ENCODE results near the gene TPD52L1.

Gene TPD52L1

DNA sequence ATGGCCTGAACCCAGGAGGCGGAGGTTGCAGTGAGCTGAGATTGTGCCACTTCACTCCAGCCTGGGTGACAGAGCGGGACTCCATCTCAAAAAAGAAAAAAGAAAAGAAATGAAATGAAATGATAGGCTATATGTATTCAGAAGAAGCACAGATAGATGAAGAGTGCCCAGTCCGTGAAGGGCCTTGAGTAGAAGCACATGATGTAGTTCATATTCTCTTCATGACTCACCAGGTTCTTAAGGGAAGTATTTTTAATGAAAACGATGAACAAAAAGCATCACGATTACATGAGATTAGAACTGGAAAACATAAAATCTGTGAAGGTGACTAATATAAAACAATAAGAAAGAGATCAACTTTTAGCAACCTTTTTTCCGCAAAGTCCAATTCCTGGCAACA lies 29.8 kb downstream of the TPD52L1 start:
- DNase-seq, result no peak

DNA sequence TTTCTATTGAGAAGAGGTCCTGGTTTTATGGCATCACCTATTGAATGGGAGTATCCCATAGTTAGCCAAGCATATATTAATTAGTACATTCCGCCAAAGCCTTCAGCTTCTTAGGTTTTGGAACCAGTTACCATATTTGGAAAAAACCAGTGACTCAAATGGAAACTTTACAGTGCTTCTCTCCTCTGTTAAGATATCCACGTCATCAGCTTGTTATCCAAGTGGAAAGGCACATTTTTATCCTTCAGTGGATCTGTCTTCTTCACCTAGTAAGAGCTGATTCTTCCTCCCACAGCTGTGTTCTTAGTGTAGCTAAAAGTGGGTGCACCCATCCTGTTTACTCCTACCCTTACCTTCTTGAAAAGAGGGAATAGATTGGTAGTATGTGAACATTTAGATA lies 34.5 kb downstream of the TPD52L1 start:
- DNase-seq, result no peak

DNA sequence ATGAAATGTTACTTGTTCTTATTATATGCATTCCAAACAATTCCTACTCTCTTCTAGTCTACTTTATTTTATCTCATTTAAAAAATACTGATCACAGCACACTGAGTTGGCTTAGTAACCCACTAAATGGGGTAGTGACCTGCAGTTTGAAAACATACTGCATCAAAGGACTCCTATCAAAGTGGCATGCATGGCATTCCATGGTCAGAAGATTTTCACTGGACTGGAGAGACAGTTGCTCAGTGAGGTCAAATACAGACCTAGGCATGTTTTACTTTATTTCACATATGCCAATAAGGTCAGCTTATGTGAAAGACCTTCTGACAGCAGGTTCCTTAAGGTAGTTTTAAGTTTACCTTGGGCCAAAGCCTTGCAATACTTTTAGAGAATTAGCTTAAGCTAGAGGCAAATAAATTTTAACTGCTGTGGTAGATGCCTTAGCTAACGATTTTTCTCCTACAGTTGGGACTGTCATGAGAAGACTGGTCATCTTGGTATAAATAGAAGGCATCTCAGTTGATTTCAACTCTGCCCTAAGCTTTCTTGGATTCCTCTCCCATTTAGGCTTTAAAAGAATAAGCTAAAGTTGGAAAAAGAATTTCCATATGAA lies 35.1 kb downstream of the TPD52L1 start:
- no peak for DNase-seq

DNA sequence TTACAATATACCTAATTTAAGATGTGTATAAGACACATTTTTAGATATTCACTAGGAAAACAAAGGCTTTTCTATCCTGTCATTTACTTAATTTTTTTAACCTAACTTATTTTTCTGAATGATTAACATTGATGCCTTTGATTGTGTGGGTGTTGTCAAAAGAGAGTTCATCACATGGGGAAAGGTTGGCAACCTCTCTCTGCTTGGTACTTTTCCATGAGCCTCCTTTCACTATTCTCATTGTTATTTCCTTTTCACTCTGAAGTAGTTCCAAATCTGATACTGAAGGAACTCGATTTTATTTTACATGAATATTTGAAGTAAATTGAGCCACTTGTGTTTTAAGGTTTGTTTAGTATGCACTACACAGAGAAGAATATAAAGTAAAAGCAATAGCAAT lies 35.9 kb downstream of the TPD52L1 start:
- DNase-seq, result no peak

DNA sequence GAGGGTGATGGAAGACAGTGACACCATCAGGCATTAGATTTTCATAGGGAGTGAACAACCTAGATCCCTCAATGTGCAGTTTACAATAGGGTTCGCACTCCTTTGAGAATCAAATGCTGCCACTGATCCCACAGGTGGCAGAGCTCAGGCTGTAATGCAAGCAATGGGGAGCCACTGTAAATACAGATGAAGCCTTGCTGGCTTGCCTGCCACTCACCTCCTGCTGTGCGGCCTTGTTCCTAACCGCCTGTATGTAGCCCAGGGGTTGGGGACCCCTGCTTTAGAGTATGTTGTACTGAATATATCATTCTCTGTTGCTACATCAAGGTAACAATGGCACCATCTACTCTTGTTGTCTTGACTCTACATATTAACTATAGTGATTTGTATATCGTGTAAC lies 37.1 kb downstream of the TPD52L1 start:
- DNase-seq, result no peak

DNA sequence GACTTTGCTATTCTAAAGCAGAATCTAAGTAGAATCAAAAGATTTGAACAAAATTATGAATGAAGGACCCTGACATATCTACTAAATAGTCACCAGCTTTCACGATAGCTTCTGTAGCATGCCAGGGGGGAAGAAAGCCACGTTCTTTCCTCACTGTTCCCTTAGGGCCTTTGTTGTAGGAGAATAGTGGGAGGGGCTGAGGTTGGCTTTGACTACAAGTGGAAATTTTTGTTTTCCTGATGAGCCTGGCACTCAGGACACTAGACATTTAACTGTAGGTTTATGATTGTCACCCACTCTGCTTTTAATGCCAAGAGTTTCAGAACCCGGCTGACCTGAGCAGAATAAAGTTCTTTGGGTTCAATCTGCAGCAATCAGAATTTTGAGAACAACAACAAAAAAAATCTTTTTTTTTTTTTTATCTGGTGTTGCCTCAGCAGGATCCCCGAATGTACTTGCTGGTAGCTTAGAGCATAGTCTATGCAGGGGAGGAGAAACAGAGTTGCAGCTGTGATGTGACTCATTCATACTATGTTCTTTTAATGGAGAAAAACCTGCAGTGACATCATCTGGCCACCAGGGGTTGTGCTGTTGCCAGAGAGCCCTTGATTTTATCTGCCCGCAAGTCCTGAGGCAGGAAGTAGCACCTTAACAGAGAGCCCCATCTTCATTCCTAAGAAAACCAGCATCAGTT lies 38.5 kb downstream of the TPD52L1 start:
- peak; percentile 44 for DNase-seq

DNA sequence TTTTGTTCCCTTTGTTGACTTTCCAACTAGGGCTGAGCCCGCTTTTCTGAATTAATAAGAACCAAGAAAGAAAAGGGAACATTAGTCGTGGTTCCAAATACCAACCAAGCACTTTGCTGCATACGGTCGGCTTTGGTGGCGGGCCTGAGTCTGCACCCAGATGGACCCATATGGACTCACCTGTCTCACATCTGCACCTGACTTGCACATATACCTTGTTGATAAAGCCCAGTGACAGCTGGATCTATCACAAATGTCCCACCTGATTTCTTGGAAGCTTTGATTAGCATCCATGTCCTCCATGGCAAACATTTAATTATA lies 39.0 kb downstream of the TPD52L1 start:
- no peak for DNase-seq

DNA sequence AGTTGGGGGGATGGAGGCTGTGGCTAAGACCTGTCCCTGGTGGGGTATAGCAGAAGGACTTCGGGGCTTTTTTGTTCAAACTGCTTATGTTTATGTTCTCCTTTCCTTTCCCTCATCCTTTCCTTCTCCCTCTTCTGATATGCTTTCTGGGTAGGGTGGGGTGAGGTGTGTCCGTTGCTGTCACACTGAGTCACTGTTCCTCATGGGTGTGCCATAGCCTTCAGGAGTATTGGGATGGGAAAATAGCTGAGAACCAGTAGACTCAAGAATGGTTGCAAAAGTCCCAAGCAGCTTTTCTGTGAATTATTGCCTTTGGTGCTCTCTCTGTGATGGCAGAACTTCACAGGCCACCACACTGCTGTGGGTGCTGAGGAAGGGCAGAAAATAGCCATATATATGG lies 39.6 kb downstream of the TPD52L1 start:
- DNase-seq, result no peak

DNA sequence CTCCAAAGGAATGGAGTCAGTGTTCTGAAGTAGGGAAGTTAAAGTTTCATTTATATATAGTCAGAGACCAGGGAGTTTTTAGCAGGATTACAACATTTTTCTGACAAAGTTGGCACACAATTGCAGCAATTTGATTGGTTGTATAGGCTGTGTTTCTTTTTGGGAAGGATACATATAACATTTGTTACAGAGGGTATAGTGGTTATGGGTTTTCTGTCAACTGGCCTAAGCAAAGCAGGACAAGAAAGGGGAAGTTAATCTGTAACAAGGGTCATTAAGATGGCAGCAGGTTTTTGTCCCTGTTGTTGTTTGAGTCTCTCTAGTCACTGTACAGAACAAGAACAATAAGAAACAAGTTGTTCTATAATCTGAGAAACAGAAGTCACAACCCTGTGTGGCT lies 41.4 kb downstream of the TPD52L1 start:
- no peak for DNase-seq

DNA sequence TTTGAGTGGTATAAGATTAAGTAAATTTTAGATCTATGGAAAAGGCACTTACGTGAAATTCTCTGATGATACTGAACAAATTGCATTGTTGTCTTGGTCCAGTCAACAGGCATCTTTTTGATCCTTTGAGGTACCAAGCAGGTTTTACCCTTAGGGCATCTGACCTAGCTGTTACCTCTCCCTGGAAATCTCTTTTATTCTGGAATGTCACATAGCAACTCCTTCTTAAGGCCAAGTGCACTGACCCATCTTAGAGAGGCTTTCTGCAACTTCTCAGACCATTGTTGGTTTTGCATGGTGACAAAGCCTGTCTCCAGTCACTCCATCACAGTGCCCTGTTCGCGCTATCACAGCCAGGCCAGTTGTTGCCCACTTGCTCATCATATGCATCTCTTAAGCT lies 42.0 kb downstream of the TPD52L1 start:
- DNase-seq, result no peak

DNA sequence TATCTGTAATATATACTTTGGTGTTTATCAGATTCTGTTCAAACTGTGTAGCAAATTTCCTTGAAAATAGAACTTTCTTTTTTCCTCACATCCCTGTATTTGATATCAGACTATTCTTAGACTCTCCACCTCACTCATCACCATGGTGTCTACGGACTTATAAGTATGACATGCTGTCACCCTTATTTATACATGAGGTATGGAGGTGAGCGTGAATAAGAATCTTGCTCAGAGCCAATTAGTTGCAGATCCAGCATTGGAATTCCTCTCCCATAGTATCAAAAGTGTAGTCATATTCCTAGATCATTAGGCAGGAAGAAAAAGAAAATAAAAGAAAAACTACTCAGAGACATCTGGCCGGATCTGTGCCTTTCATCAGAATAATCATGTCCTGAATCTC lies 43.0 kb downstream of the TPD52L1 start:
- DNase-seq, result no peak

DNA sequence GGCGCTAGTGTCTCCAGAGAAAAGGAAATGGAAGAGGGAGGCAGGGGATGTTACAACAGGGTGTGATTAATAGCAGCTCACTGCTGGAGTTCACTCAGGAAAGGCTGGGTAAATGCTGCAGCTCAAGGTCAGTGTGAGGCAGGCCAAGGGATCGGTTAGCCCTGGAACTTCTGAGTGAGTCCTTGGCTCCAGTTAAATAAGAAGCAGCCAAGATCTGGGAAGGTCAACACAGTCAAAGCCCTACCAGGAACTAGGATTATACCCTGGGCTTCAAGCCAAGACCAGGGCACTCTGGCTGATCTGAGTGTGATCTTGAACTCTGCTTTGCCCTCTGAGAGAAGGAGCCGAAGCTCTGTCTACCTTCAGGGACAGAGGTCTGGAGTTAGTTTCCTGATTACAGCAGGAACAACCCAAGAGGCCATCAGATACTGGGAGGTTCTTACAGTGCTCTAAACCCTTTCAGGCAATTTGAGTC lies 44.3 kb downstream of the TPD52L1 start:
- peak; percentile 58 for DNase-seq

DNA sequence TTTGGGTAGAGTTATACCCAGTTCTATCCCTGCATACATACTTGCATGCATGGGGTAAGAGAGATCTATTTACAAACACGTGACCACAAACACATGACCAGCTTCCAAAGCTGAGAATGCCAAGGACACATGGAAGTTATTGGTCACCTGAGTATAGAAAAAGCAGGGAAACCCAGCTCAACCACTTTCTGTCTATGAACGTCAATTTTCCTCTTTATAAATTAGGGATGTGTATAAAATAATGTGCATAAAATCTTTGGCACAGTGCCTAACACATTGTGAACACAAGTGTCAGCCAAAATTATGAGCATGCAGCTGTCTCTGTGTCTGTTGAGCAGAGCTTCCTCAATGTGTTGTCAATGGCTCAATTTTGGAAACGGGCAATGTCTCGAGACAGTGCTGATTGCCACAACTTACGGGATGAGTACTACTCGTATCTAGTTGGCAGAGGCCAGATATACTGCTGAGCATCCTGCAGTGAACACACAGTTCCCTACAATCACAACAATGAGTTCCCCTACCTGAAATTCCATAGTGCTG lies 44.9 kb downstream of the TPD52L1 start:
- peak; percentile 63 for DNase-seq

DNA sequence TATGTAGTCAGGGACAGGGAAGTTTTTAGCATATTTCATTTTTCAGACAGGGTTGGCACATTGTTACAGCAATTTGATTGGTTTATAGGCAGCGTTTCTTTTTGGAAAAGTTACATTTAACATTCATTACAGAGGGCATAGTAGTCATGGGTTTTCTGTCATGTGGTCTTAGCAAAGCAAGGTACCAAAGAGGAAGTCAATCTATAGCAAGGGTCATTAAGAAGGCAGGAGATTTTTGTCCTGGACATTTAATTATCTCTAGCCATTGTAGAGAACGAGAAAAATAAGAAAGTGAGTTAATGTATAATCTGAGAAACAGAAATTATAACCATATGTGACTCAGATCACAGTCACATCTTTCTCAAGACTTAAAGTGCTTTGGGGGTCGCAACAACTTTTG lies 47.4 kb downstream of the TPD52L1 start:
- no peak for DNase-seq

DNA sequence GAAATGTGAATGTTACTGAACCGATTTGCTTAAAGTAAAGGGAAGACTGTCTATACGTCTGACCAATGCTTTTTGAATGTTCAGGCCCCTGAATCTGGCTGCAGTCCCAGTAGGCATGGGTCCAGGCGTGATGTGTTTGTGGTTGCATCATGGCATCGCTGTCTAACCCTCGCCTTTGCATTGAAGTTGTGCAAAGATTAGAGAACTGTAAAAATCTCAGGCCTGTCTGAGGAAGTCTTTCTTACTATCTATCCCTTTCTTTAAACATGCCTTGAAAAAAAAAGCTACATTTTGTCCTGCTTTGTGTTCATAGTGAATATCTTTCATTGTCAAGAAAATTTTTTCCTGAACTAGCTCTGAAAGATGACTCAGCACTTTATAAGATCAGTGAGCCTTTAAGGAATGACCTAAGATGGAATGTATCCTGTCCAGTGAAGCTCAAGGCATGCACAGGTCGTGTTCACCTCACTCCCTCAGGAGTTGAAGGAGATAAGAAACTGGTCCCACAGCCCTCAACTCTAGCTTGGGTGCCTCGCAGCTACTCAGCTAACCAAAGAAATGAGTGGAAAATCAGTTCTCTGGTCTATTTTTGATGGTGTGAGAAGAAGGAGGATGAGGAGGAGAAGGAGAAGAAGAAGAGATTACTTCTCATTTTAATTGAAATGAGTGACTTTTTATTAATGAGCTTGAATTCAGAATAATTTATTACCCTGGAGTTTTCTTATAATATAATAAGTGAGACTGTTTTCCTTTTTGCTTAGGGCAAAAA lies 48.6 kb downstream of the TPD52L1 start:
- DNase-seq, result peak; percentile 45

DNA sequence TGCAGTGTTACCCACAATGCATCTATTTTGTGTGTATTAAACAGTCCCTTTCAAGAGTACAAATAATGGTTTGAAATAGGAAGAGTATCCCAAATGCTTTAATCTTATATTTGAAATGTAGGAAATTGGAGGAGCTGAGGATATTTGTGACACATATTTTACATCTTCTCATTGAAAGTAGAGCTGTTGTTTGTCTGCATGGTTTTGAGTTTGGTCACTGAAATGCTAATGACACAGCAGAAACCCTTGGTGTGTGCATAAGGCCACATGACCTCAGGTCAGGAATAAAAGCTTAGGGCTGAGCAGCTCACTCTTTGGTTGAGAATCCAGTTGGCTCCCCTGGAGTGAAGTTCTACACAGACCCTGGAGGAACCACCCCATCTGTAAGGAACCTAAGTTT lies 49.8 kb downstream of the TPD52L1 start:
- DNase-seq, result no peak

DNA sequence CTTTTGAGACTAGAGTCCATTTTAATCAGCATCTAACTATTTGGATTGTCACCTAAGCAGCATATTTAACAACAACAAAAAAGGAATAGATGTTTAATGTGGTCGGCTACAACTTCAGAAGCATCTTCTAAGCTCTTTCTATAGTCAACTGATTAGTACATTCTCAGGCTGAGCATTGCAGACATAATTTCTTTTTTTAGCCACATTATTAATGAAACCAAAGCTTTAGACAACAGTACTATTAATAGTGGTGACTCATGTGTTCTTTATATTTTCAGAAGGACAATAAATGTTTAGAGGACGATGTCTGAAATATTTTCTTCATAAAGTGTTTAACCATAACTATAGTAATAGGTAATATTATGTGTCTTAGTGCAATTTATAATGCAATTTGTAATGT lies 52.4 kb downstream of the TPD52L1 start:
- no peak for DNase-seq

DNA sequence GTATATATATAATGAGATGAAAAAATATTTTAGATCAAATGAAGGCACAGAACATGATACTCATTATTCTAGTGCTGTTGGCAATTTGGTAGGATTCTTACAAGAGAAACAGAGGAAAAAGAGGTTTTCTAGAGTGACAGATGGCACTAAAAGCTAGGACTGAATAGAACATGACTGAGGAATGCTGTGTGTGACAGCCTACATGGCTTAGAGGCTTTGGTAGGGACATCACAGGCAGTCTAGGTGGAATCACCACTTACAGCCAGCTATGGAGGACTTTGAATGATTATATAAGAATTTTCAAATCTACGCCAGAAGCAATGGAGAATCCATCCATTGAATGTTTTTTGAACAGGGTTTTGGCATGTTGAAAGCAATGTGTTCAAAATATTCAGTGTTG lies 52.8 kb downstream of the TPD52L1 start:
- DNase-seq, result no peak

DNA sequence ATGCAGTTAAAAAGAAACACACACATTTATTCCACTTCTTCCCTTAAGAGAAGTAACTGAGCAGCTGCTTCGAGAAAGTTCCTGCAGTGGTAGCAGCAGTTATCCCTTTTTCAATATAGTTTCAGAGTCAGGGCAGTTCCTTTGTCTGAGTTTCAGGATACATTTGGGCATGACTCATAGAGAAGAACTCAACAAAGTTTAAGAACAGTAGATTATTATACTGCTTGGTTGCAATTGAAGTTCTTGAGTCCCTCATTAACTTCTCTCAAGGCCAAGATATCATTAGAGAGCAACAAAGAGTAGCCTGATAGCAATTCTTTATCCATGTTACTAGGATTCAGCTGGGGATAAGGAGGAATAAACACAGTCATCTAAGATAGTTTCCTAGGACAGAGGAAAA lies 54.4 kb downstream of the TPD52L1 start:
- DNase-seq, result no peak

DNA sequence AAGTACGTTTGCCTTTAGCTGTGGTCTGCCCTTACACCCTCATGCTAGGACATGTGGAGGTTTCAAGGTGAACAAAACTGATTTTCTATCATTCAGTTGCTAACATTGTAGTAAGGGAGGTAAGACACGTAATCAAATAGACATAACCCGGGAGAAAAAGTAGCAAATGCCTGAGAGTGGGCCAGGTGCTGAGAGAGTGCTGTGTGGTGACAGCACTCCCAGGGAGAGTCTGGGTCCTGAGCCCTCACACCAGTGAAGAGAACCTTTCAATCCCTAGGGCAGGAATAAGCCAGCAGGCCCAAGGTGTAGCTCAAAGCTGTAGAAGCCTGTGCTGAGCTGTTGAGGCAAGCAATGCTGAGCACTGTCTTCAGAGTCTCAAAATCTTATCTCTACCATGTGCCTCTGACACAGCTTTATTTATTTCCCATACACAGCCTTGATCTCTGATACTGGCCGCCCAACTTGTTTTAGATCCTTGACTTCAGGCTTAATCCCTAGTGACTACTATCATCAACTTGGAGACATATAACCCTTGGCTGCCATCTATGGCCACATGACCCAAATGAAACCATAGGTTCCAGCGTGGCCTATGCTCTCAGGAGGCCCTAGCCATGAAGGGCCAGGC lies 55.2 kb downstream of the TPD52L1 start:
- DNase-seq, result no peak

DNA sequence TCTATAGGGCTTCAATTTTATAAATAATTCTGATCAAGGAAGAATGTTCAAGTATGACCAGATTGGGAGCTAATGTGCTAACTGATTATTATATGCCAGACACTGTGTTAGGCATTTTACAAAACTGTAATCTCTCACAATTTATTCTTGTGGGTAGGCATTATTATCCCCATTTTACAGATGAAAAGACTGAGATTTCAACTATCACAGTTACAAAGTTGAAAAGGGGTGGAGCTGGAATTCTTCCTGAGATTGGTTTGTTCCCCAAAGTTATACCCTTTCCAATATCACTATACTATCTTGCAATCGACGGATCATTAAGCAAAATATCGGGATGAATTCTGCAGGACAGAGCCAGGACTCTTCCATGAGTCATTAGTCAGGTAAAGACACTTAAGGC lies 57.1 kb downstream of the TPD52L1 start:
- no peak for DNase-seq

DNA sequence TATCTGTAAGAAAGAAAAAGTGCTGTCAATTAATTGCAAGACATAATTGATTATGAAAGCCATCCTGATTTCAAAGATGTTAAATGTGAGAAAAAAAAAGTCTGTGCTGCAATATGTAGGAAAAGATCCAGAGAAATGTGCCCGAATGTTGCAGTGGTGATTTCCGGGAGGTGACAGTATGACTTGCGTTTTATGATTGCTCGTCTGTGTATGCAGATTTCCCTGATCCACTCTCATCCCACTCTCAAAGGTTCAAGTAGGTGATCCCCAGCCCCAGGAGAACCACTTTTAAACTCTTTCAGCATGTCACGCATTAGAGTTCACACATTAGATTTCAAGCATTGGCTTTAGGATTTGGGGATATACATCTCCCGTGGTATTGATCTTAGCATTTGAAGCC lies 57.8 kb downstream of the TPD52L1 start:
- DNase-seq, result no peak

DNA sequence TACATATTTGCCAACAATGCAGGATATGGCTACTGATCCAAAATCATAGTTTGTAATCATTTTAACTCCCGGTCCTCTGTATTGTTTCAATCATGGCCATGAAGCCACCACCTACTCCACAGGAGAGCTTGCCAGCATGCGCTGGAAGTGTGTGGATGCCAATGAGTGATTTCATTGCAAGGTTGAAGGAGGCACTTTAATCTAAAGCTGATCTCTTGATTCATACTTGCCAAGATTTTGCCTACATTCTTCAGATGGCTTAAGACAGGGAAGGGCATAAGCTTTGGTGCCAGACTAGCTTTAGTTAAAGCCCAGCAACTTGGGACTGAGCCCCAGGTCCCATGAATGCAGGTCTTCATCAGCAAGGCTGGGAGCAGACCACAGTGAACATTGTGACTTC lies 58.8 kb downstream of the TPD52L1 start:
- no peak for DNase-seq

DNA sequence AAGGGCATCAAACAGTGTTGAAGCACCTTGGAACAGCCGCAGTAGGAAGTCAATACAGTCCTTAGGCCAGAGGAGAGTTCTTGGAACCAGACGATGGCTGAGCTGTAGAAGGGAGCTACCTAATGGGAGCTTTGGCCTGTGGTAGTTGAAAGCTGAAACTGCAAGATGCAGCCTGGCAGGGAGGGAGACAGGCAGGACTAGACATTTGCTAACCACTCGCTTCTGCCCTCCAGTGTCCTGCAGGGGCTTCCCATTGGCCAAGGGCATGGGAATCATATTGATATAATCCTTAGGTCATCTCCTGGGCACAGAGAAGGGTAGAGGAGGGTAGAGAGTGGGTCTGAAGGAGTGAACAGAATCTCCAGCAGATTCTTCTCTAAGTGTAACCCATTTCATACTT lies 60.4 kb downstream of the TPD52L1 start:
- no peak for DNase-seq
